Measurements from ENCODE around the gene WNK4. TPM values are rescaled to one million over a fixed set of nuclear protein-coding genes. Genes with fewer than 3 reads are reported as not detected.

Gene WNK4
- total RNA-seq, 2 experiments from 2014 or later = 0.43 to 0.78 TPM

GRCh38 chr17:42844761-42845555 lies 64.5 kb downstream of the WNK4 start:
- Mint-ChIP-seq H3K27ac (no peak overlapping the region), H3K9me3 (no peaks in the 10 kb centered on the region), H3K27me3 (no peaks in the 10 kb centered on the region), H3K36me3 (no peaks in the 10 kb centered on the region), H3K4me3 (no peak overlapping the region), H3K4me1 (peaks cover 9% of the 10 kb centered on the region)
- POLR2A ChIA-PET = interaction anchor here (1.4 to 1.5 kb wide), 2 partner anchors 12 to 153 kb away, joined by 3 to 6 read pairs; partner anchors contain the start of genes PSME3 and RPL27
- ATAC-seq (ENCODE audit: low read depth) (no peak), DNase-seq (no peak)

DNA sequence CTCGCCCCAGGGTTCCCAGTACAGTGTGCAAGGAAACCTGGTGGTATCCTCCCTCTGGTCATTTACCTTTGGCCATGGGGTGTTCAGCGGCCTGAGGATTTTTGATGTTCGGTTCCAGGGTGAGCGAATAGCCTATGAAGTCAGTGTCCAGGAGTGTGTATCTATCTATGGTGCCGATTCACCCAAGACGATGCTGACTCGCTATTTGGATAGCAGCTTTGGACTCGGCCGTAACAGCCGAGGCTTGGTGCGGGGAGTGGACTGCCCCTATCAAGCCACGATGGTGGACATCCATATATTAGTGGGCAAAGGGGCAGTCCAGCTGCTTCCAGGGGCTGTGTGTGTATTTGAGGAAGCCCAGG lies 65.1 kb downstream of the WNK4 start:
- no peaks in the 10 kb centered on the region for H3K9me3 Mint-ChIP-seq
- peaks cover 9% of the 10 kb centered on the region for H3K4me1 Mint-ChIP-seq
- no peak for ATAC-seq (ENCODE audit: low read depth)
- H3K27me3 Mint-ChIP-seq = no peaks in the 10 kb centered on the region
- no peak overlapping the region for H3K4me3 Mint-ChIP-seq
- POLR2A ChIA-PET = interaction anchor here (1.5 kb wide), 1 partner anchor 12 kb away, joined by 6 read pairs; the partner anchor contains the start of gene PSME3
- DNase-seq = no peak
- H3K36me3 Mint-ChIP-seq = no peaks in the 10 kb centered on the region
- H3K27ac Mint-ChIP-seq = no peak overlapping the region

GRCh38 chr17:42845918-42846593 lies 65.6 kb downstream of the WNK4 start:
- DNase-seq (no peak), ATAC-seq (ENCODE audit: low read depth) (no peak)
- H3K27ac Mint-ChIP-seq = peak overlapping the region; percentile 76
- no peaks in the 10 kb centered on the region for H3K27me3 Mint-ChIP-seq
- peaks cover 9% of the 10 kb centered on the region for H3K4me1 Mint-ChIP-seq
- no peaks in the 10 kb centered on the region for H3K36me3 Mint-ChIP-seq
- no peak overlapping the region for H3K4me3 Mint-ChIP-seq
- POLR2A ChIA-PET = interaction anchor here (1.5 kb wide), 1 partner anchor 13 kb away, joined by 6 read pairs; the partner anchor contains the start of gene PSME3
- H3K9me3 Mint-ChIP-seq = no peaks in the 10 kb centered on the region

Small RNAs within 50 kb of the gene (microRNA-seq; reads per million reads assigned to microRNA genes)
- not detected for gene MIR6781

Other genes with a start within 250 kb of the WNK4 start
- 10 to 100 TPM; 22.9 to 23.9 TPM for gene NAGLU, start 244.4 kb upstream of the WNK4 start, total RNA-seq
- gene HSD17B1, start 227.7 kb upstream of the WNK4 start, total RNA-seq = 1 to 10 TPM; 1.2 TPM
- gene COASY, start 218.5 kb upstream of the WNK4 start, total RNA-seq = 10 to 100 TPM; 83.3 to 98.1 TPM
- gene MLX, start 213.5 kb upstream of the WNK4 start, total RNA-seq = 10 to 100 TPM; 62.9 to 64.9 TPM
- gene PSMC3IP, start 202.9 kb upstream of the WNK4 start, total RNA-seq = 10 to 100 TPM; 15.9 to 16.9 TPM
- 10 to 100 TPM; 82.2 to 82.3 TPM for gene RETREG3, start 171.2 kb upstream of the WNK4 start, total RNA-seq
- 10 to 100 TPM; 55.6 to 57.6 TPM for gene TUBG1, start 170.9 kb upstream of the WNK4 start, total RNA-seq
- 10 to 100 TPM; 17.0 to 19.2 TPM for gene TUBG2, start 121.3 kb upstream of the WNK4 start, total RNA-seq
- gene PLEKHH3, start 103.6 kb upstream of the WNK4 start, total RNA-seq = 1 to 10 TPM in 1 of 2 experiments, under 1 TPM in 1; 0.94 to 1.8 TPM
- gene CCR10, start 98.8 kb upstream of the WNK4 start, total RNA-seq = under 1 TPM; 0.33 to 0.57 TPM
- 1 to 10 TPM; 3.6 to 4.6 TPM for gene CNTNAP1, start 98.1 kb upstream of the WNK4 start, total RNA-seq
- gene EZH1, start 35.6 kb upstream of the WNK4 start, total RNA-seq = 10 to 100 TPM; 83.1 to 98.4 TPM
- not detected for gene RAMP2, start 19.4 kb upstream of the WNK4 start, total RNA-seq
- gene VPS25, start 7.2 kb upstream of the WNK4 start, total RNA-seq = 10 to 100 TPM; 61.0 to 63.5 TPM
- gene COA3, start 18.1 kb downstream of the WNK4 start, total RNA-seq = 10 to 100 TPM; 37.0 to 38.5 TPM
- under 1 TPM in 1 of 2 experiments, not detected in 1; 0.45 TPM for gene CNTD1, start 18.3 kb downstream of the WNK4 start, total RNA-seq
- 10 to 100 TPM; 94.5 to 95.9 TPM for gene BECN1, start 43.7 kb downstream of the WNK4 start, total RNA-seq
- 10 to 100 TPM; 85.0 to 96.6 TPM for gene PSME3, start 52.8 kb downstream of the WNK4 start, total RNA-seq
- gene AOC2, start 64.0 kb downstream of the WNK4 start, total RNA-seq = 1 to 10 TPM; 2.5 to 2.7 TPM
- under 1 TPM; 0.74 to 0.86 TPM for gene AOC3, start 70.6 kb downstream of the WNK4 start, total RNA-seq
- gene G6PC1, start 120.2 kb downstream of the WNK4 start, total RNA-seq = not detected
- gene AARSD1, start 183.8 kb downstream of the WNK4 start, total RNA-seq = 10 to 100 TPM; 39.9 to 43.2 TPM
- gene PTGES3L, start 199.5 kb downstream of the WNK4 start, total RNA-seq = under 1 TPM; 0.28 to 0.39 TPM
- 10 to 100 TPM; 16.5 to 17.8 TPM for gene RUNDC1, start 200.0 kb downstream of the WNK4 start, total RNA-seq
- gene RPL27, start 217.8 kb downstream of the WNK4 start, total RNA-seq = 1,000 to 10,000 TPM; 1,039 to 1,066 TPM
- gene IFI35, start 226.2 kb downstream of the WNK4 start, total RNA-seq = 10 to 100 TPM; 92.7 to 99.2 TPM
- 10 to 100 TPM; 24.4 to 34.0 TPM for gene VAT1, start 241.8 kb downstream of the WNK4 start, total RNA-seq
- under 1 TPM in 1 of 2 experiments, not detected in 1; 0.14 TPM for gene RND2, start 244.6 kb downstream of the WNK4 start, total RNA-seq